Measurements from ENCODE around the gene ZYG11B.

ZYG11B gene

GRCh38 chr1:52756020-52756419, 29.8 kb downstream of the ZYG11B start:
- no peak overlapping the region for H3K27ac ChIP-seq (ENCODE audit: low read length)
- H3K36me3 ChIP-seq (replicated peaks; ENCODE audit: insufficient read depth, low read length), result no peaks in the 10 kb centered on the region
- H3K27me3 ChIP-seq (replicated peaks; ENCODE audit: insufficient read depth, low read length), result no peaks in the 10 kb centered on the region
- H3K9me3 ChIP-seq (replicated peaks; ENCODE audit: insufficient read depth, low read length), result no peaks in the 10 kb centered on the region
- no peak for TF ChIP-seq CTCF (IDR thresholded peaks at IDR 0.05; ENCODE audit: low read length)
- no peak for TF ChIP-seq EZH2 (optimal IDR thresholded peaks at IDR 0.05; ENCODE audit: low read depth, low read length)
- TF ChIP-seq EZH2phosphoT487 (IDR thresholded peaks at IDR 0.05; ENCODE audit: low read length), result no peak
- H2AFZ ChIP-seq (ENCODE audit: low read length), result no peak overlapping the region
- no peaks in the 10 kb centered on the region for H3K9me2 ChIP-seq (replicated peaks; ENCODE audit: insufficient read depth, low read length)
- H3F3A ChIP-seq (ENCODE audit: insufficient read depth, low read length), result no peaks in the 10 kb centered on the region
- H3K4me1 ChIP-seq (ENCODE audit: low read length), result no peaks in the 10 kb centered on the region
- H3K4me3 ChIP-seq (ENCODE audit: low read length), result no peak overlapping the region
- H3K9ac ChIP-seq (ENCODE audit: low read length), result no peak overlapping the region
- no peak for DNase-seq
- H3K4me2 ChIP-seq (ENCODE audit: low read depth, low read length), result no peak overlapping the region
- no peaks in the 10 kb centered on the region for H4K20me1 ChIP-seq (ENCODE audit: insufficient read depth, low read length)
- H3K79me2 ChIP-seq (ENCODE audit: low read length), result no peaks in the 10 kb centered on the region

GRCh38 chr1:52759908-52760307, 33.7 kb downstream of the ZYG11B start:
- H2AFZ ChIP-seq (ENCODE audit: low read length), result no peak overlapping the region

DNA sequence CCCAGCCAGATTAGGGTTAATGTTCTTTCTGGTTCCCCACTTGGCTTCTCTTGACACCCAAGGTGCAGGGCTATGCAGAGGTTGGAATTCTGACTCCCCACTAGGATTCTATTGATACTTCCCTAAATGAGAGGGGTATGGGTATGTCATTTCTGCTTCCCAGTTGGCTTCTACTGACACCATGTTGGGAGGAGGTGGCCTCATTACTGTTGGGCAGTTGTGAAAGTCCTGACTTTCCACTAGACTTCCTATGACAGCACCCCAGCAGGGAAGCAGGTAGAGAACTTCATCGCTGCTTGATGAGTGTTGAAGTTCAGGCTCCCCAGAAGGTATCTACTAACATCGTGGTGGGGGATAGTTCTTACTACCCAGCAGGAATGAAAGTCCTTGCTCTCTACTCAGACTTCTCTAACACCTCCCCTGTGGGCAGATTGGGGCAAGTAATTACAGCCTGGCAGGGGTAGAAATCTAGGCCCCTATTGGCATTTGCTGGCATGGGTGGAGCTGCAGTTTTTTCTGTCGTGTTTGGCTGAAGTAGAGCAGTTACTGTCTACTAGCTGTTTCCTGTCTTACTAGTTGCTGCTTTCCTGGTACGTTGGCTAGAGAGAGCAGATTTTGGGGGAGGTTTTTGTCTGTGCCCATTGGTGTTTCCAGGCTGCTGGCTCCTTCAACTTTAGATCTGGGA, 41.5 kb downstream of the ZYG11B start:
- Histone ChIP-seq H4K20me1 (ENCODE audit: insufficient read depth, low read length) (no peaks in the 10 kb centered on the region), H2AFZ (ENCODE audit: low read length) (no peak overlapping the region), H3K27me3 (replicated peaks; ENCODE audit: insufficient read depth, low read length) (no peaks in the 10 kb centered on the region), H3F3A (ENCODE audit: insufficient read depth, low read length) (no peaks in the 10 kb centered on the region), H3K79me2 (ENCODE audit: low read length) (no peaks in the 10 kb centered on the region), H3K4me2 (ENCODE audit: low read depth, low read length) (no peak overlapping the region), H3K9ac (ENCODE audit: low read length) (no peak overlapping the region), H3K36me3 (replicated peaks; ENCODE audit: insufficient read depth, low read length) (no peaks in the 10 kb centered on the region), H3K27ac (ENCODE audit: low read length) (no peak overlapping the region), H3K4me1 (ENCODE audit: low read length) (no peaks in the 10 kb centered on the region), H3K9me2 (replicated peaks; ENCODE audit: insufficient read depth, low read length) (no peaks in the 10 kb centered on the region), H3K4me3 (ENCODE audit: low read length) (no peak overlapping the region), H3K9me3 (replicated peaks; ENCODE audit: insufficient read depth, low read length) (no peaks in the 10 kb centered on the region)
- TF ChIP-seq EZH2phosphoT487 (IDR thresholded peaks at IDR 0.05; ENCODE audit: low read length), result no peak
- TF ChIP-seq EZH2 (optimal IDR thresholded peaks at IDR 0.05; ENCODE audit: low read depth, low read length), result no peak
- no peak for DNase-seq

More at GRCh38 chr1:52759908-52760307, 33.7 kb downstream of the ZYG11B start:
- no peaks in the 10 kb centered on the region for H3F3A ChIP-seq (ENCODE audit: insufficient read depth, low read length)
- no peak overlapping the region for H3K9ac ChIP-seq (ENCODE audit: low read length)
- no peak overlapping the region for H3K4me2 ChIP-seq (ENCODE audit: low read depth, low read length)
- H3K4me1 ChIP-seq (ENCODE audit: low read length), result no peaks in the 10 kb centered on the region
- H3K27me3 ChIP-seq (replicated peaks; ENCODE audit: insufficient read depth, low read length), result no peaks in the 10 kb centered on the region
- no peak overlapping the region for H3K27ac ChIP-seq (ENCODE audit: low read length)
- no peaks in the 10 kb centered on the region for H3K36me3 ChIP-seq (replicated peaks; ENCODE audit: insufficient read depth, low read length)
- H3K79me2 ChIP-seq (ENCODE audit: low read length), result no peaks in the 10 kb centered on the region
- H3K9me3 ChIP-seq (replicated peaks; ENCODE audit: insufficient read depth, low read length), result no peaks in the 10 kb centered on the region
- DNase-seq, result no peak
- H3K4me3 ChIP-seq (ENCODE audit: low read length), result no peak overlapping the region
- H4K20me1 ChIP-seq (ENCODE audit: insufficient read depth, low read length), result no peaks in the 10 kb centered on the region
- TF ChIP-seq EZH2 (optimal IDR thresholded peaks at IDR 0.05; ENCODE audit: low read depth, low read length), result no peak
- H3K9me2 ChIP-seq (replicated peaks; ENCODE audit: insufficient read depth, low read length), result no peaks in the 10 kb centered on the region

DNA sequence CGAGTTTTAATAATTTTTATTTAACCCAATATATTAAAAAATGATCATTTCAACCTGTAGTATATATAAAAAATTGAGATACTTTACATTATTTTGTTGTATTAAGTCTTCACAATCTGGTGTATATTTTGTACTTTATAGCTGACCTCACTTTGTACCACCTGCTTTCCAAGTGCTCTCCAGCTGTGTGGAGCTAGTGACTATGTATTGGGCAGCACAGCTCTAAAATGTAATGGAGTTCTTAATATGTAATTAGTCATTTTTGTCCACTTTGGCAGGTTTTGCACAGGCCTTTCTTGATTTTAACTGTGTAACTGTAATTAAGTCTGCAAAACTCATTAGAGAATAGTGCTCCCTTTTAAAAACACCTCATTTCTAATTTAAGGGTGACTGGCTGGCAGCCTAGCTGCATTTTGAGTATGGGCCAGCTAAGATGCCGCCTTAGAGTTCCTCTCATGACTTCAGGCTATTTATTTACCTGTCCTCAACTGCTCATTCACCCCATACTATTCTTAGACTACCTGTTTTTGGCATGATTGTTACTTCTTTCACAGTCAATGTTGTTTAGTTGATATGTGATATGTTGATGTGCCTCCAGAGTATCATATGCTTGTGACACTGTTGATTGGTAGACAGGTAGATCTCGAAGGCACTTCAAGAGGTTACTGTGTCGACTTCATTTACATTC, 43.2 kb downstream of the ZYG11B start:
- H3K36me3 ChIP-seq (replicated peaks; ENCODE audit: insufficient read depth, low read length), result no peaks in the 10 kb centered on the region
- H3K79me2 ChIP-seq (ENCODE audit: low read length), result no peaks in the 10 kb centered on the region
- no peak overlapping the region for H2AFZ ChIP-seq (ENCODE audit: low read length)
- H3K4me1 ChIP-seq (ENCODE audit: low read length), result no peaks in the 10 kb centered on the region
- no peak overlapping the region for H3K27ac ChIP-seq (ENCODE audit: low read length)
- no peak for TF ChIP-seq CTCF (IDR thresholded peaks at IDR 0.05; ENCODE audit: low read length)
- TF ChIP-seq EZH2phosphoT487 (IDR thresholded peaks at IDR 0.05; ENCODE audit: low read length), result no peak
- TF ChIP-seq EZH2 (optimal IDR thresholded peaks at IDR 0.05; ENCODE audit: low read depth, low read length), result no peak
- H3K4me2 ChIP-seq (ENCODE audit: low read depth, low read length), result no peak overlapping the region
- DNase-seq, result no peak
- H4K20me1 ChIP-seq (ENCODE audit: insufficient read depth, low read length), result no peaks in the 10 kb centered on the region
- H3K9ac ChIP-seq (ENCODE audit: low read length), result no peak overlapping the region
- no peaks in the 10 kb centered on the region for H3K9me3 ChIP-seq (replicated peaks; ENCODE audit: insufficient read depth, low read length)
- H3K9me2 ChIP-seq (replicated peaks; ENCODE audit: insufficient read depth, low read length), result no peaks in the 10 kb centered on the region
- no peak overlapping the region for H3K4me3 ChIP-seq (ENCODE audit: low read length)
- no peaks in the 10 kb centered on the region for H3K27me3 ChIP-seq (replicated peaks; ENCODE audit: insufficient read depth, low read length)
- H3F3A ChIP-seq (ENCODE audit: insufficient read depth, low read length), result no peaks in the 10 kb centered on the region
